H9 (cell line): Measurements from ENCODE around the gene CHPF. TPM values are rescaled to one million over a fixed set of nuclear protein-coding genes. Genes with fewer than 3 reads are reported as not detected.

ENCODE experiments used
- DNase-seq: peaks from one replicate; pipeline ENCODE4 v3.0.0-alpha.2; 2017
- H2AFZ ChIP-seq: one replicate; pipeline ENCODE4 v1.6.1; 2013; ENCODE audit warnings: mild to moderate bottlenecking, low read length, control low read depth, moderate library complexity
- H2AK5ac ChIP-seq: 2 replicates; pipeline ENCODE4 v1.6.1; 2013; ENCODE audit warnings: low read length, control low read depth, mixed read lengths; ENCODE audit not compliant: insufficient read length
- H2BK120ac ChIP-seq: one replicate; pipeline ENCODE4 v1.6.1; 2013; ENCODE audit warnings: low read depth, mild to moderate bottlenecking, low read length, control low read depth, inconsistent platforms; ENCODE audit not compliant: poor library complexity, severe bottlenecking
- H2BK12ac ChIP-seq: 2 replicates; pipeline ENCODE4 v1.6.1; 2013; ENCODE audit warnings: low read length, control low read depth, mixed read lengths, low read depth; ENCODE audit not compliant: insufficient read length
- H2BK15ac ChIP-seq: 2 replicates; pipeline ENCODE4 v1.6.1; 2013; ENCODE audit warnings: low read depth, low read length, control low read depth
- H2BK20ac ChIP-seq: one replicate; pipeline ENCODE4 v1.6.1; 2013; ENCODE audit warnings: low read depth, mild to moderate bottlenecking, low read length, control low read depth, inconsistent platforms; ENCODE audit not compliant: poor library complexity, severe bottlenecking
- H2BK5ac ChIP-seq: 2 replicates; pipeline ENCODE4 v1.6.1; 2013; ENCODE audit warnings: low read length, control low read depth, mixed read lengths; ENCODE audit not compliant: insufficient read length
- H3K14ac ChIP-seq: 2 replicates; pipeline ENCODE4 v1.6.1; 2013; ENCODE audit warnings: low read length, control low read depth; ENCODE audit not compliant: insufficient read depth
- H3K18ac ChIP-seq: 2 replicates; pipeline ENCODE4 v1.6.1; 2013; ENCODE audit warnings: low read depth, mild to moderate bottlenecking, mixed read lengths, low read length, control low read depth; ENCODE audit not compliant: insufficient read length
- H3K23ac ChIP-seq: 2 replicates; pipeline ENCODE4 v1.6.1; 2013; ENCODE audit warnings: low read length, control low read depth, mixed read lengths, low read depth; ENCODE audit not compliant: insufficient read length
- H3K23me2 ChIP-seq: 2 replicates; pipeline ENCODE4 v1.6.1; 2013; ENCODE audit warnings: low read depth, mild to moderate bottlenecking, mixed read lengths, low read length, control low read depth; ENCODE audit not compliant: insufficient read length, poor library complexity, severe bottlenecking
- H3K27ac ChIP-seq: 2 replicates; pipeline ENCODE4 v1.5.1; 2013; ENCODE audit warnings: low read length, control low read depth, mixed read lengths, low read depth; ENCODE audit not compliant: insufficient read length
- H3K27me3 ChIP-seq: 2 replicates; pipeline ENCODE4 v1.6.1; 2013; ENCODE audit warnings: low read length, control low read depth, inconsistent platforms; ENCODE audit not compliant: insufficient read depth
- H3K4ac ChIP-seq: 2 replicates; pipeline ENCODE4 v1.6.1; 2013; ENCODE audit warnings: low read depth, mild to moderate bottlenecking, control low read depth, inconsistent platforms, low read length, moderate library complexity
- H3K4me1 ChIP-seq: 2 replicates; pipeline ENCODE4 v1.6.1; 2013; ENCODE audit warnings: low read length, control low read depth, inconsistent platforms; ENCODE audit not compliant: insufficient read depth
- H3K4me2 ChIP-seq: 2 replicates; pipeline ENCODE4 v1.6.1; 2013; ENCODE audit warnings: low read length, control low read depth, mixed read lengths; ENCODE audit not compliant: insufficient read length, insufficient read depth
- H3K56ac ChIP-seq: 2 replicates; pipeline ENCODE4 v1.6.1; 2013; ENCODE audit warnings: low read depth, mild to moderate bottlenecking, mixed read lengths, low read length, control low read depth; ENCODE audit not compliant: insufficient read length
- H3K79me1 ChIP-seq: 2 replicates; pipeline ENCODE4 v1.6.1; 2013; ENCODE audit warnings: low read depth, mild to moderate bottlenecking, moderate library complexity, low read length, control low read depth, inconsistent platforms; ENCODE audit not compliant: insufficient read depth, poor library complexity, severe bottlenecking
- H3K79me2 ChIP-seq: 2 replicates; pipeline ENCODE4 v1.6.1; 2013; ENCODE audit warnings: low read length, control low read depth, inconsistent platforms; ENCODE audit not compliant: insufficient read depth
- H3K9ac ChIP-seq: 2 replicates; pipeline ENCODE4 v1.6.1; 2013; ENCODE audit warnings: low read length, control low read depth, mixed read lengths; ENCODE audit not compliant: insufficient read length; ENCODE audit errors: extremely low read depth
- H3K9me3 ChIP-seq: one replicate; pipeline ENCODE4 v1.6.1; 2013; ENCODE audit warnings: low read depth, low read length, inconsistent platforms; ENCODE audit not compliant: control insufficient read depth
- H3T11ph ChIP-seq: one replicate; pipeline ENCODE4 v1.6.1; 2013; ENCODE audit warnings: mild to moderate bottlenecking, low read length, control low read depth, inconsistent platforms
- H4K20me1 ChIP-seq: one replicate; pipeline ENCODE4 v1.6.1; 2013; ENCODE audit not compliant: control insufficient read depth, insufficient read length, insufficient read depth
- H4K5ac ChIP-seq: 2 replicates; pipeline ENCODE4 v1.6.1; 2013; ENCODE audit warnings: low read depth, mild to moderate bottlenecking, mixed read lengths, low read length, control low read depth; ENCODE audit not compliant: insufficient read length
- H4K8ac ChIP-seq: replicated peaks from 2 replicates; pipeline ENCODE4 v1.6.1; 2013; ENCODE audit warnings: low read length, control low read depth, mixed read lengths, low read depth; ENCODE audit not compliant: insufficient read length
- H4K91ac ChIP-seq: 2 replicates; pipeline ENCODE4 v1.6.1; 2013; ENCODE audit warnings: low read depth, mild to moderate bottlenecking, moderate library complexity, mixed read lengths, low read length, control low read depth; ENCODE audit not compliant: insufficient read length
- H3K27ac Mint-ChIP-seq, 3 experiments: 2 replicates in 2 of 3; 3 replicates in 1 of 3; pipeline ENCODE4 v1.8.0; 2020 to 2021; ENCODE audit warnings: mixed read lengths in 3 of 3, mild to moderate bottlenecking in 1 of 3, moderate library complexity in 1 of 3
- H3K27me3 Mint-ChIP-seq: 2 replicates; pipeline ENCODE4 v1.8.0; 2021; ENCODE audit warnings: low read depth, mild to moderate bottlenecking, moderate library complexity, mixed read lengths
- H3K36me3 Mint-ChIP-seq, 3 experiments: 2 replicates in 2 of 3; 3 replicates in 1 of 3; pipeline ENCODE4 v1.8.0; 2020 to 2021; ENCODE audit warnings: low read depth in 3 of 3, mixed read lengths in 3 of 3; ENCODE audit not compliant: insufficient read depth in 1 of 3
- H3K4me1 Mint-ChIP-seq, 2 experiments: 2 replicates each; pipeline ENCODE4 v1.8.0; 2020; ENCODE audit warnings: mixed read lengths in 2 of 2
- H3K4me3 Mint-ChIP-seq, 2 experiments: 2 replicates in 1 of 2; 3 replicates in 1 of 2; pipeline ENCODE4 v1.8.0; 2020 to 2021; ENCODE audit warnings: mild to moderate bottlenecking in 2 of 2, mixed read lengths in 2 of 2, moderate library complexity in 1 of 2
- H3K9me3 Mint-ChIP-seq, 2 experiments: 2 replicates in 1 of 2; 3 replicates in 1 of 2; pipeline ENCODE4 v1.8.0; 2020; ENCODE audit warnings: mild to moderate bottlenecking in 2 of 2, mixed read lengths in 2 of 2, moderate library complexity in 1 of 2
- CTCF ChIP-seq: fragments of 200-600 bp; sonication (generic); conservative IDR thresholded peaks from 3 replicates; pipeline ENCODE4 v1.8.0; 2021; ENCODE audit warnings: antibody characterized with exemption, mild to moderate bottlenecking
- WGBS: extraction: QIAGEN DNeasy Blood & Tissue Kit; methylation state at CpG from one replicate; pipeline ENCODE4 v1.1.7; 2013; ENCODE audit warnings: missing lambda C conversion rate, low lambda C conversion rate, mixed read lengths; ENCODE audit not compliant: insufficient read length; ENCODE audit errors: extremely low coverage; 5-methylcytosine and 5-hydroxymethylcytosine counted together
- total RNA-seq: library from RNA; stranded (reverse); gene quantifications from 2 replicates; pipeline ENCODE4 v1.2.1, GENCODE V29; 2021

CHPF gene
- total RNA-seq, 1 experiment from 2014 or later: 46.5 TPM

GRCh38 chr2:219521066-219521880, 22.3 kb downstream of the CHPF start:
- no peaks in the 10 kb centered on the region for H3K79me1 ChIP-seq
- no peak overlapping the region for H3K14ac ChIP-seq
- WGBS: no CpG with 5 or more reads among the region's 14 CpGs
- no peak overlapping the region for H4K8ac ChIP-seq
- H3K23me2 ChIP-seq: peaks cover 4% of the 10 kb centered on the region
- no peak overlapping the region for H2BK12ac ChIP-seq
- no peaks in the 10 kb centered on the region; a peak in 1 of 5 replicates for H3K9me3 Mint-ChIP-seq
- H3K4me3 Mint-ChIP-seq: peak overlapping the region; percentile 4 to 53; a peak in 3 of 5 replicates
- H3K27ac Mint-ChIP-seq: peak overlapping the region; percentile 33 to 80 (median 76); a peak in 3 of 7 replicates
- no peak overlapping the region for H3K27ac ChIP-seq
- no peak overlapping the region for H2BK120ac ChIP-seq
- no peak overlapping the region for H3K4me2 ChIP-seq
- H3K27me3 Mint-ChIP-seq: peaks cover 49% of the 10 kb centered on the region
- H3T11ph ChIP-seq: no peak overlapping the region
- TF ChIP-seq CTCF: peak; percentile 84
- H2AFZ ChIP-seq: no peak overlapping the region
- peaks cover 8% of the 10 kb centered on the region; the same call in 1 of the 2 replicates for H3K27me3 ChIP-seq
- no peak overlapping the region for H2BK5ac ChIP-seq
- H2BK15ac ChIP-seq: no peak overlapping the region
- no peak overlapping the region for H3K18ac ChIP-seq
- H3K4ac ChIP-seq: no peak overlapping the region
- no peak overlapping the region for H4K5ac ChIP-seq
- H3K79me2 ChIP-seq: no peaks in the 10 kb centered on the region
- H3K4me1 Mint-ChIP-seq: peaks cover 44 to 69% of the 10 kb centered on the region in 2 experiments
- H3K36me3 Mint-ChIP-seq: no peaks in the 10 kb centered on the region; a peak in 1 of 7 replicates
- no peak overlapping the region for H3K9ac ChIP-seq
- no peaks in the 10 kb centered on the region for H3K9me3 ChIP-seq
- H2BK20ac ChIP-seq: no peak overlapping the region
- H3K4me1 ChIP-seq: peaks cover 9% of the 10 kb centered on the region; the same call in 1 of the 2 replicates
- H3K23ac ChIP-seq: no peak overlapping the region
- H2AK5ac ChIP-seq: no peak overlapping the region
- peak; percentile 88 for DNase-seq
- no peak overlapping the region for H4K91ac ChIP-seq
- no peak overlapping the region for H3K56ac ChIP-seq
- H4K20me1 ChIP-seq: no peaks in the 10 kb centered on the region
